Hepatocyte (in vitro differentiated cells): ENCODE results near the gene PPP1R14D.

Experiments used
- CTCF ChIP-seq: fragments of 200-600 bp; sonication (generic); IDR thresholded peaks from 2 replicates; pipeline ENCODE4 v1.5.1; 2016; ENCODE audit warnings: antibody characterized with exemption, mild to moderate bottlenecking; ENCODE audit not compliant: poor library complexity
- EZH2 ChIP-seq: fragments of 200-600 bp; sonication (generic); IDR thresholded peaks from 2 replicates; pipeline ENCODE4 v1.6.1; 2016; ENCODE audit warnings: antibody characterized with exemption, mild to moderate bottlenecking, borderline replicate concordance
- EZH2phosphoT487 ChIP-seq: fragments of 200-600 bp; sonication (generic); IDR thresholded peaks from one replicate; pipeline ENCODE4 v1.6.1; 2018; ENCODE audit warnings: antibody characterized with exemption, mild to moderate bottlenecking, low read depth, moderate library complexity; ENCODE audit not compliant: unreplicated experiment, severe bottlenecking

DNA sequence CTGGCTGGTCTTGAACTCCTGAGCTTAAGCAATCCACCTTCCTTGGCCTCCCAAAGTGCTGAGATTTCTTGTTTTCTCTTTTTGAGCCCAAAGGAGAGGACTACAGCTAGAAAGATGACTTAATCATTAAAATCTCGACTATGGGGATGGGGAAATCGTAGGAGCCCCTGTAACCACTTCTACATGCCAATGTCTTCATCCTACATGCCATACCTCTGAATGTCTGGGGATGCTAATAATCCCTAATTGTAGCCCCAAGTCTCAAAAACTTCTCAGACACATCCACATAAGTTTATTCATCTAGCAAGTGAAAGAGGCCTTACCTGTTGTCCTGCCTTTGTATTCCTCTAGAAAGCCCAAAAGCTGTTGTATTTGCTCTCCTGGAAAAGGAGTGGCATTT is 49.2 kb upstream of the PPP1R14D start:
- TF ChIP-seq EZH2 (no peak), CTCF (no peak), EZH2phosphoT487 (no peak)
